SJSA1 (cell line): Measurements from ENCODE around the gene ST3GAL3. TPM values are rescaled to one million over a fixed set of nuclear protein-coding genes. Genes with fewer than 3 reads are reported as not detected.

Experiments
- DNase-seq, 2 experiments: peaks; one replicate each; pipeline ENCODE4 v3.0.0-alpha.2; 2015 to 2020; ENCODE audit warnings: low spot score in 2 of 2, low read depth in 1 of 2
- H3K27ac ChIP-seq: fragments of 250-450 bp; sonication (Bioruptor Pico); 2 replicates; pipeline ENCODE4 v1.5.1; 2020; ENCODE audit warnings: mild to moderate bottlenecking, moderate library complexity
- H3K27me3 ChIP-seq: fragments of 250-450 bp; sonication (Bioruptor Pico); replicated peaks from 2 replicates; pipeline ENCODE4 v1.5.1; 2020; ENCODE audit warnings: mild to moderate bottlenecking, moderate library complexity
- H3K36me3 ChIP-seq: fragments of 250-450 bp; sonication (Bioruptor Pico); 2 replicates; pipeline ENCODE4 v1.5.1; 2020; ENCODE audit warnings: mild to moderate bottlenecking
- H3K4me1 ChIP-seq: fragments of 250-450 bp; sonication (Bioruptor Pico); replicated peaks from 2 replicates; pipeline ENCODE4 v1.6.1; 2021; ENCODE audit warnings: mild to moderate bottlenecking
- H3K4me3 ChIP-seq: fragments of 250-450 bp; sonication (Bioruptor Pico); 2 replicates; pipeline ENCODE4 v1.5.1; 2020; ENCODE audit warnings: mild to moderate bottlenecking
- H3K9me3 ChIP-seq: fragments of 250-450 bp; sonication (Bioruptor Pico); replicated peaks from 2 replicates; pipeline ENCODE4 v1.5.1; 2020; ENCODE audit warnings: mild to moderate bottlenecking
- total RNA-seq: library from RNA; depleted of rRNA; stranded (reverse); fragments of >200 nt; shearing (Covaris generic); gene quantifications from 2 replicates; pipeline ENCODE4 v1.2.3, GENCODE V29; 2014

ST3GAL3 gene
- total RNA-seq, 1 experiment from 2014 or later, result 25.0 TPM

DNA sequence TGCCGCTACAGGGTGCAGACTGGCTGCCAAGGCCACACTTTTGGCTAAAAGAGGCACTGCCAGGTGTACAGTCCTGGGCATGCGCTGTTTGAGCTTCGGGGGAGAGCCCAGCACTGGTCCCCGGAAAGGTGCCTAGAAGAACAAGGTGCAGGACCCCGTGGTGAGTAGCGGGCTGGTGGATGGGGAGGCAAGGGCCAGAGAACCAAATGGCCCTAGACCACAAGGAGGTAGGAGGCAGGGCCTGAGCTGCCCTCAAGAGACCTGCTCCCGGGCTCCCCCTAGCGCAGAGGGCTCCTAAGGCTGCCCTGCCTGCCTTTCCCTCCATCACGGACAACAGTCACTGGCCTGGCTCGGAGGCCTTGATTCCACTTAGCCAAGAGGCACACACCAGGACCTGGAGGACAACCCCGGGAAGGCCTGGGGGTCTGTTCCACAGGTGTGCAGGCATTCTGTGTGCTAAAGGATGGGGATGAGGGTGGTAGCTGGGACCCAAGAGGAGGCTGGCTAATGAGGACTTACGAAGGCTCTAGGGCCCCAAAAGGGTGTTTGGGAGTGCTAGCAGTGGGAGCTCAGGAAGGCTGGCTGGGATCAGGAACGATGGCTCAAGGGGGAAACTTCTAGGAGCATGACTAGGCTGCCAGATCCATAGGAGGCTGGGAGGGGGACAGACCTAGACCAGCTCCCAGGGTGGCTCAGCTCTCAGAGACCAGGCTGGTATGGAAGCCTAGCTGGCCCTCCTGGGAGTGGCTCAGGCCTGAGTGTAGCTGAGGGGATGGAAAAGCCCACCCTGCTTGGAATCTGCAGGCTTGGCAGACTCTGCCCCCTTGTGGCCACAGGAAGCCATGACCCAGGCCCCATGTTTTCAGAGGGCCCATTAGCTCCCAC is 227.0 kb downstream of the ST3GAL3 start:
- peaks cover 14% of the 10 kb centered on the region; the same call in 1 of the 2 replicates for H3K36me3 ChIP-seq
- H3K27me3 ChIP-seq, result no peaks in the 10 kb centered on the region
- H3K9me3 ChIP-seq, result no peaks in the 10 kb centered on the region
- peak; percentile 69 to 70 for DNase-seq
- peaks cover 53% of the 10 kb centered on the region for H3K4me1 ChIP-seq
- no peak overlapping the region for H3K4me3 ChIP-seq
- H3K27ac ChIP-seq, result no peak overlapping the region

DNA sequence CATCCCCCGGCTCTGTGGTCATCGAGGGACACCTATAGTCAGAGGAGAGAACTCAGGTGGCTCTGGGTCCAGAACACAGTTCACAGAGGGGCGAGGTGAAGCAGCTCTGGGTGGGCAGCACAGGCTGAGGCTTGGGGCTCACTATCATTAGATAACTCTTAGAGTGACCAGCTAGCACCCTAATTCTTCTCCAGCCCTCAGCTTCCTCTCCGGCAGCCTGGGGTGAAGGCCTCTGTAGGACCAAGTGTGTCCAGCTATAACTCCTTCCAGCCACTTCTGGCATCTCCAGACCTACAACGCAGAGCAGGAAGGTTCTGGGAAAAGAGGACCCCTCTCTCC is 227.6 kb downstream of the ST3GAL3 start:
- H3K27me3 ChIP-seq, result no peaks in the 10 kb centered on the region
- no peak overlapping the region for H3K4me3 ChIP-seq
- H3K27ac ChIP-seq, result no peak overlapping the region
- no peak for DNase-seq
- no peaks in the 10 kb centered on the region for H3K9me3 ChIP-seq
- H3K4me1 ChIP-seq, result peaks cover 47% of the 10 kb centered on the region
- peaks cover 8% of the 10 kb centered on the region; the same call in 1 of the 2 replicates for H3K36me3 ChIP-seq

DNA sequence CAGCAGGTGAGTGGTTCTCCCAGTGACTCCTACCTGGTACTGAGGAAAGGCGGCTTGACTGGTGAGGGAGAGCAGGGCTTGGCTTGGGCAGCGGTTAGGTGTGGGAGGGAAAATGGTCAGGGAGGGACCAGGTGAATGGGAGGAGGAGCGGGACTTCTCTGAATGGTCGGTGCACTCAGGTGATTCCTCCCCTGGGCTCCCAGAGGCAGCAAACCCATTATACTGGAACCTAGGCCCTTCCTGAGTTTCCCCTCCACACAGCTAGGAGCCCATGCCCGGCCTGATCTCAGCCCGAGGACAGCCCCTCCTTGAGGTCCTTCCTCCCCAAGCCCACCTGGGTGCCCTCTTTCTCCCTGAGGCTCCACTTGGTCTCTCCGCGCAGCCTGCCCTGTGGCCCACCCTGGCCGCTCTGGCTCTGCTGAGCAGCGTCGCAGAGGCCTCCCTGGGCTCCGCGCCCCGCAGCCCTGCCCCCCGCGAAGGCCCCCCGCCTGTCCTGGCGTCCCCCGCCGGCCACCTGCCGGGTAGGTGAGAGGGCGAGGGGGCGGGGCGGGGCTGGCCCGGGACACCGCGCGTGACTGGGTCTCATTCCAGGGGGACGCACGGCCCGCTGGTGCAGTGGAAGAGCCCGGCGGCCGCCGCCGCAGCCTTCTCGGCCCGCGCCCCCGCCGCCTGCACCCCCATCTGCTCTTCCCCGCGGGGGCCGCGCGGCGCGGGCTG is 228.5 kb downstream of the ST3GAL3 start:
- Histone ChIP-seq H3K27ac (no peak overlapping the region), H3K4me1 (peaks cover 46% of the 10 kb centered on the region), H3K36me3 (no peaks in the 10 kb centered on the region), H3K27me3 (no peaks in the 10 kb centered on the region), H3K4me3 (peak overlapping the region; percentile 21), H3K9me3 (no peaks in the 10 kb centered on the region)
- no peak for DNase-seq

DNA sequence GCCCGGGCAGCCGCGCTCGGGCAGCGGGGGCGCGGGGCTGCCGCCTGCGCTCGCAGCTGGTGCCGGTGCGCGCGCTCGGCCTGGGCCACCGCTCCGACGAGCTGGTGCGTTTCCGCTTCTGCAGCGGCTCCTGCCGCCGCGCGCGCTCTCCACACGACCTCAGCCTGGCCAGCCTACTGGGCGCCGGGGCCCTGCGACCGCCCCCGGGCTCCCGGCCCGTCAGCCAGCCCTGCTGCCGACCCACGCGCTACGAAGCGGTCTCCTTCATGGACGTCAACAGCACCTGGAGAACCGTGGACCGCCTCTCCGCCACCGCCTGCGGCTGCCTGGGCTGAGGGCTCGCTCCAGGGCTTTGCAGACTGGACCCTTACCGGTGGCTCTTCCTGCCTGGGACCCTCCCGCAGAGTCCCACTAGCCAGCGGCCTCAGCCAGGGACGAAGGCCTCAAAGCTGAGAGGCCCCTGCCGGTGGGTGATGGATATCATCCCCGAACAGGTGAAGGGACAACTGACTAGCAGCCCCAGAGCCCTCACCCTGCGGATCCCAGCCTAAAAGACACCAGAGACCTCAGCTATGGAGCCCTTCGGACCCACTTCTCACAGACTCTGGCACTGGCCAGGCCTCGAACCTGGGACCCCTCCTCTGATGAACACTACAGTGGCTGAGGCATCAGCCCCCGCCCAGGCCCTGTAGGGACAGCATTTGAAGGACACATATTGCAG is 229.3 kb downstream of the ST3GAL3 start:
- peak overlapping the region; percentile 21 for H3K4me3 ChIP-seq
- no peaks in the 10 kb centered on the region for H3K9me3 ChIP-seq
- no peaks in the 10 kb centered on the region for H3K36me3 ChIP-seq
- DNase-seq, result no peak
- H3K27me3 ChIP-seq, result no peaks in the 10 kb centered on the region
- peaks cover 46% of the 10 kb centered on the region for H3K4me1 ChIP-seq
- H3K27ac ChIP-seq, result no peak overlapping the region

DNA sequence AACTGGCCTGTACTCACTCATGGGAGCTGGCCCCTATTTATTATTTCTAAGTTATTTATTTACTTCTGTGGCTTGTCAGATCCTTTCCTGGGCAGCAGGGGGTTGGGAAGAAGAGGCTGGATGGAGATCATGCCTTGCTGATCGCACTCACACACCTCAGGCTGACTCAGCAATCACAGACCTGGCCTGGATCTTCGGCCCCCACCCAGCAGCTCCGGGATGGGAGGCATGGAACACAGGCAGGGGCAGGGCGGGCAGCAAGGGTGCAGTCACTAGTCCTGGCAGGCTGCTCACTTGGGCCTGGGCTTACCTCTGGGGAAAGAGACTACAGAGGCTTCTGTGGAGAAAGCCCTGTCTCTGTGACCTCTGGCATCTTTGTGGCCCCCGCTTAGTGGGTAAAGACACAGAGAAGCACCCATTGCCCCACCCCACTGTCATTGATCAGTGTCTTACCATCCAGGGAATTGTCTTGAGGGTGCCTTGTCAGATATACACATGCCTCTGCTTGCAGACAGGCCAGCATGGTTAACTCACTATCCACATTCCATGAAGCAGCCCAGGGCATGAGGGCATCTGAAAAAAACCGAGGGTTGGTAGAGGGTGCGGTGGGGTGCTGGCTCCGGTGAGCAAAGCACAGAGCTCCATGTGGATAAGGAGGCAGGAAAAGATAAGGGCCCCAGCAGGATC is 230.0 kb downstream of the ST3GAL3 start:
- Histone ChIP-seq H3K9me3 (no peaks in the 10 kb centered on the region), H3K27ac (no peak overlapping the region), H3K4me1 (peaks cover 46% of the 10 kb centered on the region), H3K27me3 (no peaks in the 10 kb centered on the region), H3K4me3 (no peak overlapping the region), H3K36me3 (no peaks in the 10 kb centered on the region)
- peak in 1 of 2 experiments; percentile 42 for DNase-seq

DNA sequence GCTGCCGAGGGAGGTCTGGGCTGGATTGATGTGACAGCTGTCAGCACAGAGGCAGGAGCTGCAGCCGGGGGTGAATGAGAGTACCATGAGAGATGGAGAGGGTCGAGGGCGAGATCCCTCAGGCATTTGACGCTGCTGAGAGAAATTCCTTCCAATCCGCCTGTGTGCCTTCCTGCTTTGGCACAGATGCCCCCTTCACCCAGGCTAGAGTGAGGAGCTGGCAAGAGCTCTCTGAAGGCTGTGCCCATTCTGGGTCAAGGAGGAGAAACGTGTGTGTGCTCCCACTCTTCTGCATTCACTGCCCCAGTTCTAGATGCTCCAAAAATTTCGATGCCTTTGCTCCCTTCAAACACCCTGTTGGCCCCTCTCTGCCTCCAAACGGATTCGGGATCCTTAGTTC is 231.0 kb downstream of the ST3GAL3 start:
- no peak overlapping the region for H3K27ac ChIP-seq
- peaks cover 36% of the 10 kb centered on the region for H3K4me1 ChIP-seq
- H3K9me3 ChIP-seq, result no peaks in the 10 kb centered on the region
- no peaks in the 10 kb centered on the region for H3K27me3 ChIP-seq
- no peak for DNase-seq
- no peaks in the 10 kb centered on the region for H3K36me3 ChIP-seq
- no peak overlapping the region for H3K4me3 ChIP-seq

DNA sequence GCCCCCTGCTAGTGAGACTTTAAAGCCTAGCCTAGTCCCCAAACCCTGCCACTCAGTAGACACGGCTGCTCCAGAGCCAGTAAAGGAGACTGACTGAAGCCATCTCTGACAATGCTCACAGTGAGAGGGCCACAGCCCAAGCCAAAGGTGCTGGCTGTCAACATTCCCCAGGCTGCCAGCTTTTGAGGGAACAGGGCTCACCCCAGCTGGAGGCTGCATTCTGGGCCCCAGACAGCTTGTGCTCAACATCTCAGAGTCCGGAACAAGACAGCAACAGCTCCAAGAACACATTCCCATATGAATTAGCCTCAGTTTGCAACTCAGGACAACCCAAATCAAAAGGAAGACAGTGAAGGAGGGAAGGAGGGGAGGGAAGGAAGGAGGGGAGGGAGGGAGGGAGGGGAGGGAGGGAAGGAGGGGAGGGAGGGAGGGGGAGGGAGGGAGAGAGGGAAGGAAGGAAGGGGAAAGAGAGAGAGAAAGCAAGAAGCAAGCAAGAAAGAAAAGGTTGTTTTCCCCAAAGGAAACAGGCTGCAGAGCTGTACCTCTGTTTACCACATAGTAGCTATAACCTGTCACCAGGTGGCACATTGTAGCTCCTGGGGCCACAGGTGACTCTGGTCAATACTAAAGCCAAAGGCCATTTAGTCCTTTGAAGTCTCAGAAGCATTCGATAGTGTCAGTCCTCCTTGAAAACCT is 231.7 kb downstream of the ST3GAL3 start:
- no peaks in the 10 kb centered on the region for H3K27me3 ChIP-seq
- no peaks in the 10 kb centered on the region for H3K9me3 ChIP-seq
- H3K27ac ChIP-seq, result no peak overlapping the region
- peaks cover 29% of the 10 kb centered on the region for H3K4me1 ChIP-seq
- H3K36me3 ChIP-seq, result no peaks in the 10 kb centered on the region
- no peak overlapping the region for H3K4me3 ChIP-seq
- no peak for DNase-seq

DNA sequence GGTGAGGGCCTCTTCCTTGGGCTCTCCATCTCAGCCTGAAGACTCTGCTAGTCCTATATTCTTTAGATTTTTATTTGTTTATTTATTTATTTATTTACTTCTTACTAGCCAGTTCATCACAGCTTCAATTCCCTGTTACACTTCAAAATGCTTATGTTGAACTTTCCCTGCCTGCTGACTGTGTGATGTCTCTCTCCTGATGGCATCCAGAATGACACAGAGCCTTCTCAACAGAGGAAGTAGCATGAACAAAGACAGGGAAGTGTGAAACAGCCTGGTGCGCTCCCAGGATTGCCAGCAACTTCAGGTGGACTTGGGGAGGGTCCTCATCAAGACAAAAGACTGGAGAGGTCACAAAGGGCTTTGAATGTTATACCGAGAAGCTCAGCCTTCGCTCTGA is 235.1 kb downstream of the ST3GAL3 start:
- H3K4me3 ChIP-seq, result no peak overlapping the region
- no peak overlapping the region for H3K27ac ChIP-seq
- DNase-seq, result no peak
- no peaks in the 10 kb centered on the region for H3K36me3 ChIP-seq
- H3K27me3 ChIP-seq, result no peaks in the 10 kb centered on the region
- peaks cover 13% of the 10 kb centered on the region for H3K4me1 ChIP-seq
- no peaks in the 10 kb centered on the region for H3K9me3 ChIP-seq

DNA sequence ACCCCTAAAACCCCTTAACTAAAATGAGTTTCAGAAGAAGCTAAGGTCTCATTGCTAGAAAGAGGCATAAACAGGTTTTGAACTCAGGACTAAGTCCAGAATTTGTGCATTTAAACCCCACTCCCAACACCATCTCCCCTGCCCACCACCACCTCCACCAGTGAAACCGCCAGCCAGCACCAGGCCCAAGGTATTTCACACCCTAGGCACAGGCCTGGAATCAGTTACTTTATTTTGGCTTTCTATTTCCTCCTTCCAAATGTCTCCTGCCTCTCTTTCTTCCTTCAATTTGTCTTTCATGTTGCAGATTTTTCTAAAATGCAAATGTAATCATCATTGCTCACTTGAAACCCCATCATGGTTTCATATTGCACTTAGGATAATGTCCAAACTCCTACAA is 237.5 kb downstream of the ST3GAL3 start:
- Histone ChIP-seq H3K4me3 (no peak overlapping the region), H3K27ac (no peak overlapping the region), H3K9me3 (no peaks in the 10 kb centered on the region), H3K4me1 (peaks cover 21% of the 10 kb centered on the region), H3K36me3 (peaks cover 4% of the 10 kb centered on the region; the same call in 1 of the 2 replicates), H3K27me3 (no peaks in the 10 kb centered on the region)
- no peak for DNase-seq

DNA sequence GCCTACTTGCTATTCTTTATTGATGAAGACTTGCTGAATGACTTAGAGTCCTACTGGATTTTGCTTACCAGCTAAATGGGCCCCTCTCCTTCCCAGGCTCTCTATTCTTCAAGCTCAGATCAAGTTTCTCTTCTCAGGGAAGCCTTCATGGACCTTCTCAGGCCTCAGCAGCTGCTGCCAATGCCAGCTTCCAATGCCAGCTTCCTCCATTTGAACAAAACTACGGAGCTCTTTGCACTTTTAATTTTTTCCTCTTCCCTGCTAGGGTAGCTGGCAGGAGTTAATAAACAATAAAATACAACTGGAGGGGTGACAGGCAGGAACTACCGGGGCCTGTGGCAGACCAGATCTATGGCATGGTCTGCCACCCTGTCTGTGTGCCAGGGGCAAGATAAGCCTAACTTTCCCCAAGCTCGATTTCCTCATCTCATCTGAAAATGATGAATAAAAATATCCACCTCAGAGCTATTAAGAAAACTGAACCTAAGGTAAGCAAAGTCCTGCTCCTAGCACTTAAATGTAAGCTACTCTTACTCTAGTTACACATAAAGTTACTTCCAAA is 238.4 kb downstream of the ST3GAL3 start:
- peak overlapping the region; percentile 99 for H3K27ac ChIP-seq
- no peaks in the 10 kb centered on the region for H3K9me3 ChIP-seq
- DNase-seq, result no peak
- peaks cover 13% of the 10 kb centered on the region; the same call in 1 of the 2 replicates for H3K36me3 ChIP-seq
- H3K4me3 ChIP-seq, result peak overlapping the region; percentile 61
- peaks cover 21% of the 10 kb centered on the region for H3K4me1 ChIP-seq
- H3K27me3 ChIP-seq, result no peaks in the 10 kb centered on the region

DNA sequence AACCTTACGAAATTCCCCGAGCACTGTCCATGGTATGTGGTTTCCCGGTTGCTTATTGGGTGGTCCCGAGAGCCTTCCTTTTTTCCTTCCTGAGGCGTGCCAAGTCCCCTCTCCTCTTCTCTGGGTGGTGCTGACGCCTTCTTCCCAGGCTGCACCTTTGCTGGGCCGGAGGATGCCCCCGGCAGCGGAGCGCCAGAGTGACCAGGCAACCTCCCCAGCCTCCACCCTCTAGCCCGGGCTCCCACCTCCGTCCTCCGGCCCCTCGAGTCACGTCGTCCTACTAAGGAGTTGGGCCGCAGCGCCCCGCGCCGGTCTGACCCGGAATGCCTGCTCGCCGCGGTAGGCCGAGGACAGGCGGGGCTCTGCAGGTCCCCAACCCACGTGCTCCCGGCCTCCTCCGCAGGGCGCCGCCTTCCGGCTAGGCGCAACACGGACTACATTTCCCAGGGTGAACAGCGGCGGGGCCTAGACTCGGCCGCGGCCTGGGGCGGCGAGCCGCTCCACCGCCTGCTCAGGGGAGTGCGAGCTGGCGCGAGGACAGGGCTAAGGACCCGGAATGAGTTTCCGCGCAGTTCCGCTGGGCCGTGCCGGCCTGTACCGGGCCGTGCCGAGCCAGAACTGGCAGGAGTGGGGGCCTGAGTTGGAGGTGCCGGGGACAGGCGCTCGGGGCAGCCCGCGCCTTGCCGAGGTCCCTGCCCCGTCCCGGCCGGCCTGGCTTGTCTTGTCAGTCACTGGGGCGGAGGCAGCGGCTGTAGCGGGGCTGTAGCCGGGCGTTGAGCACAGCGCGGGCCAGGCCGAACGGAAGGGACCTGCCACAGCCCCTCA is 239.1 kb downstream of the ST3GAL3 start, which contains the start of gene IPO13:
Gene IPO13, plus strand, starts transcription at position 715 of the 825 bp plus-strand sequence. CDS start 651 bp downstream, outside the sequence.
- Histone ChIP-seq H3K27me3 (no peaks in the 10 kb centered on the region), H3K4me1 (peaks cover 21% of the 10 kb centered on the region), H3K27ac (peak within 1 kb of the TSS; percentile 99), H3K4me3 (peak within 1 kb of the TSS; percentile 61), H3K36me3 (peaks cover 16% of the 10 kb centered on the region; the same call in 1 of the 2 replicates), H3K9me3 (no peaks in the 10 kb centered on the region)
- DNase-seq, result peak; percentile 96 to 99
